HCT116 (cell line): Measurements from ENCODE around the gene ZMAT3. TPM values are rescaled to one million over a fixed set of nuclear protein-coding genes. Genes with fewer than 3 reads are reported as not detected.
A peak's percentile ranks its signal among the peaks of the same experiment; 100 is the strongest.

Experiments
- ATAC-seq: fragments of 200-7000 bp; cut with Tn5 transposase; 2 replicates; pipeline ENCODE4 v1.9.1; 2020; ENCODE audit warnings: mild to moderate bottlenecking, moderate library complexity
- BruUV-seq: library from RNA; stranded (reverse); fragments of 400-500 nt; replicated peaks from 2 replicates; lab custom pipeline; 2021; lab: Mats Ljungman, UMichigan
- CTCF ChIA-PET: fragments of 300-600 bp; sonication (Branson Sonifier 250); formaldehyde crosslinking; loops from one replicate; lab custom pipeline; 2021; ENCODE audit warnings: antibody characterized with exemption; lab: Charles Lee
- POLR2A ChIA-PET: fragments of 300-600, 350-600 bp; sonication (Branson Sonifier 250); formaldehyde crosslinking; loops from one replicate; lab custom pipeline; 2021; ENCODE audit warnings: antibody characterized with exemption; lab: Charles Lee
- RAD21 ChIA-PET, 2 experiments: fragments of 300-600 bp; sonication (Branson Sonifier 250); formaldehyde crosslinking; loops; one replicate each; lab custom pipeline; 2023; ENCODE audit warnings: low total read pairs in 2 of 2; ENCODE audit not compliant: uncharacterized antibody in 2 of 2, unreplicated experiment in 2 of 2, low non-redundant PET in 1 of 2; lab: Charles Lee
- DNase-seq: peaks from one replicate; pipeline ENCODE4 v3.0.0-alpha.2; 2010; ENCODE audit warnings: low read depth, low spot score
- H2AFZ ChIP-seq: fragments of 200-600 bp; shearing (Covaris generic), sonication (generic); 2 replicates; pipeline ENCODE4 v1.6.1; 2017; ENCODE audit warnings: low read depth, mixed run types, mixed read lengths, antibody characterized with exemption, low read length; ENCODE audit not compliant: poor library complexity, severe bottlenecking
- H3K27ac ChIP-seq: 2 replicates; pipeline ENCODE4 v1.5.1; 2012; ENCODE audit warnings: low read depth, low read length
- H3K27me3 ChIP-seq: fragments of 200-600 bp; sonication (generic); 2 replicates; pipeline ENCODE4 v1.6.1; 2016; ENCODE audit warnings: mixed run types, low read length, mixed read lengths; ENCODE audit not compliant: insufficient read depth
- H3K36me3 ChIP-seq, 2 experiments: fragments of 200-500 bp in 1 of 2; fragments of 200-600 bp in 1 of 2; sonication (Bioruptor generic) in 1 of 2; sonication (generic) in 1 of 2; 2 replicates each; pipeline versions ENCODE4 v1.5.1 to v1.6.1; 2014 to 2016; ENCODE audit warnings: low read length in 2 of 2, inconsistent platforms in 1 of 2, mixed read lengths in 1 of 2, mixed run types in 1 of 2; ENCODE audit not compliant: insufficient read depth in 2 of 2, control insufficient read depth in 1 of 2
- H3K4me1 ChIP-seq, 2 experiments: fragments of 200-600 bp in 1 of 2; sonication (generic) in 1 of 2; 2 replicates each; pipeline versions ENCODE4 v1.5.1 to v1.6.1; 2012 to 2017; ENCODE audit warnings: low read length in 2 of 2, inconsistent platforms in 1 of 2, mild to moderate bottlenecking in 1 of 2, mixed read lengths in 1 of 2, mixed run types in 1 of 2, moderate library complexity in 1 of 2; ENCODE audit not compliant: insufficient read depth in 2 of 2, control insufficient read depth in 1 of 2
- H3K4me2 ChIP-seq: fragments of 200-600 bp; sonication (generic); 2 replicates; pipeline ENCODE4 v1.6.1; 2017; ENCODE audit warnings: mixed run types, low read length, mixed read lengths
- H3K4me3 ChIP-seq, 2 experiments: fragments of 200-600 bp in 1 of 2; sonication (generic) in 1 of 2; replicated peaks in 1 of 2; 2 replicates each; pipeline ENCODE4 v1.5.1; 2011 to 2016; ENCODE audit warnings: low read length in 2 of 2, control low read depth in 1 of 2, low read depth in 1 of 2, mild to moderate bottlenecking in 1 of 2, mixed read lengths in 1 of 2, mixed run types in 1 of 2
- H3K79me2 ChIP-seq: fragments of 200-600 bp; sonication (generic); 2 replicates; pipeline ENCODE4 v1.6.1; 2017; ENCODE audit warnings: mild to moderate bottlenecking, mixed run types, low read length, moderate library complexity, mixed read lengths; ENCODE audit not compliant: insufficient read depth
- H3K9ac ChIP-seq: fragments of 200-600 bp; sonication (generic); 2 replicates; pipeline ENCODE4 v1.6.1; 2016; ENCODE audit warnings: low read length, mixed read lengths
- H3K9me2 ChIP-seq: fragments of 200-600 bp; sonication (generic), shearing (Covaris generic); 2 replicates; pipeline ENCODE4 v1.6.1; 2017; ENCODE audit warnings: mixed run types, mild to moderate bottlenecking, moderate library complexity; ENCODE audit not compliant: insufficient read depth
- H3K9me3 ChIP-seq, 2 experiments: fragments of 200-500 bp in 1 of 2; fragments of 200-600 bp in 1 of 2; sonication (Bioruptor generic) in 1 of 2; sonication (generic) in 1 of 2; 2 replicates each; pipeline ENCODE4 v1.6.1; 2014 to 2017; ENCODE audit warnings: low read length in 2 of 2, mixed read lengths in 2 of 2, inconsistent platforms in 1 of 2, low read depth in 1 of 2, mild to moderate bottlenecking in 1 of 2, mixed run types in 1 of 2, moderate library complexity in 1 of 2; ENCODE audit not compliant: control insufficient read depth in 1 of 2, insufficient read depth in 1 of 2
- H4K20me1 ChIP-seq: fragments of 200-600 bp; sonication (generic), shearing (Covaris generic); 2 replicates; pipeline ENCODE4 v1.6.1; 2017; ENCODE audit warnings: mixed run types, mild to moderate bottlenecking, moderate library complexity; ENCODE audit not compliant: insufficient read depth
- CTCF ChIP-seq, 3 experiments: fragments of 200-600 bp in 1 of 3; sonication (generic) in 1 of 3; IDR thresholded peaks in 2 of 3; conservative IDR thresholded peaks in 1 of 3; 2 replicates each; pipeline ENCODE4 v1.5.1; 2012 to 2017; ENCODE audit warnings: low read depth in 2 of 3, low read length in 2 of 3, antibody characterized with exemption in 1 of 3, borderline replicate concordance in 1 of 3, control low read depth in 1 of 3, mild to moderate bottlenecking in 1 of 3, mixed read lengths in 1 of 3, mixed run types in 1 of 3, moderate library complexity in 1 of 3; ENCODE audit not compliant: insufficient read depth in 1 of 3
- EGR1 ChIP-seq: IDR thresholded peaks from 2 replicates; pipeline ENCODE4 v1.6.1; 2012; ENCODE audit warnings: low read depth
- ELF1 ChIP-seq: IDR thresholded peaks from 2 replicates; pipeline ENCODE4 v1.6.1; 2012; ENCODE audit warnings: low read depth, borderline replicate concordance
- EZH2 ChIP-seq: fragments of 200-600 bp; sonication (generic); IDR thresholded peaks from 2 replicates; pipeline ENCODE4 v1.6.1; 2017; ENCODE audit warnings: antibody characterized with exemption, mixed run types
- FOSL1 ChIP-seq: IDR thresholded peaks from 2 replicates; pipeline ENCODE4 v1.6.1; 2012; ENCODE audit warnings: low read depth
- MAX ChIP-seq: IDR thresholded peaks from 2 replicates; pipeline ENCODE4 v1.6.1; 2012
- POLR2A ChIP-seq: IDR thresholded peaks from 2 replicates; pipeline ENCODE4 v1.7.0; 2011; ENCODE audit warnings: borderline replicate concordance; ENCODE audit not compliant: insufficient read depth, insufficient read length; ENCODE audit errors: extremely low read depth
- POLR2AphosphoS5 ChIP-seq: IDR thresholded peaks from 2 replicates; pipeline ENCODE4 v1.6.1; 2011; ENCODE audit warnings: mild to moderate bottlenecking, low read depth, low read length, moderate library complexity
- RAD21 ChIP-seq: IDR thresholded peaks from 2 replicates; pipeline ENCODE4 v1.6.1; 2012; ENCODE audit warnings: low read depth, mild to moderate bottlenecking
- REST ChIP-seq: IDR thresholded peaks from 2 replicates; pipeline ENCODE4 v1.6.1; 2012; ENCODE audit warnings: low read depth
- SIN3A ChIP-seq: IDR thresholded peaks from 2 replicates; pipeline ENCODE4 v1.6.1; 2012; ENCODE audit warnings: low read depth
- SP1 ChIP-seq: IDR thresholded peaks from 2 replicates; pipeline ENCODE4 v1.6.1; 2012; ENCODE audit warnings: low read depth
- ZBTB33 ChIP-seq: IDR thresholded peaks from 2 replicates; pipeline ENCODE4 v1.6.1; 2011; ENCODE audit warnings: mild to moderate bottlenecking, low read length, moderate library complexity; ENCODE audit not compliant: insufficient replicate concordance; ENCODE audit errors: extremely low read depth
- intact Hi-C: fragments of 100-400 bp; cut with micrococcal nuclease; formaldehyde crosslinking; loops from 2 replicates; pipeline ENCODE4 v1.10.0; 2022
- total RNA-seq: library from RNA; stranded (reverse); gene quantifications from one replicate; pipeline ENCODE4 v1.2.1, GENCODE V29; 2021; ENCODE audit not compliant: unreplicated experiment

ZMAT3 gene
- total RNA-seq, 1 experiment from 2014 or later: 12.1 TPM

GRCh38 chr3:179072100-179072438 lies 460 bp upstream of the ZMAT3 start:
- no peaks in the 10 kb centered on the region for H3K9me3 ChIP-seq
- H3K4me3 ChIP-seq: peak overlapping the region; percentile 66 to 78
- no peaks in the 10 kb centered on the region; a peak in 1 of 4 replicates for H3K36me3 ChIP-seq
- peak overlapping the region; percentile 70 for H2AFZ ChIP-seq
- H3K4me2 ChIP-seq: peak overlapping the region; percentile 83
- TF ChIP-seq EGR1: 0 out of 2 replicates have a peak, but pooled peaks have one; percentile 40
- no peak for TF ChIP-seq ELF1
- TF ChIP-seq EZH2: no peak
- no peak for TF ChIP-seq FOSL1
- TF ChIP-seq POLR2A: no peak
- TF ChIP-seq ZBTB33: no peak
- TF ChIP-seq SP1: no peak
- no peak for DNase-seq
- no peaks in the 10 kb centered on the region for H4K20me1 ChIP-seq
- BruUV-seq: TSS peak; percentile 89
- peak; percentile 43 for ATAC-seq
- ChIA-PET POLR2A (interaction anchor here (0.8 kb wide), 1 partner anchor 12 kb away, joined by 3 read pairs; no protein-coding TSS in a partner anchor), RAD21 (no interaction called here), CTCF (interaction anchor here (1.3 kb wide), 1 partner anchor 10 kb away, joined by 3 read pairs; no protein-coding TSS in a partner anchor)
- intact Hi-C loops: loop anchor here (5.0 kb wide), 1 partner anchor 55 kb away; no protein-coding TSS in a partner anchor
- H3K9ac ChIP-seq: peak overlapping the region; percentile 66
- peaks cover 9% of the 10 kb centered on the region for H3K79me2 ChIP-seq
- H3K9me2 ChIP-seq: no peaks in the 10 kb centered on the region
- H3K27ac ChIP-seq: peak overlapping the region; percentile 68
- peaks cover 11 to 24% of the 10 kb centered on the region in 2 experiments for H3K4me1 ChIP-seq
- H3K27me3 ChIP-seq: no peaks in the 10 kb centered on the region

- BruUV-seq: no TSS peak
- CTCF ChIA-PET: interaction anchor here (1.3 to 2.4 kb wide), 2 partner anchors 11 to 245 kb away, joined by 3 to 10 read pairs; no protein-coding TSS in a partner anchor
- Histone ChIP-seq H2AFZ (no peak overlapping the region), H3K9me2 (no peaks in the 10 kb centered on the region), H3K79me2 (peaks cover 9% of the 10 kb centered on the region), H3K4me3 (peak overlapping the region; percentile 66 to 78), H3K36me3 (no peaks in the 10 kb centered on the region; a peak in 1 of 4 replicates), H3K27ac (peak overlapping the region; percentile 68), H3K9me3 (no peaks in the 10 kb centered on the region), H3K27me3 (no peaks in the 10 kb centered on the region), H4K20me1 (no peaks in the 10 kb centered on the region), H3K4me1 (peaks cover 11 to 24% of the 10 kb centered on the region in 2 experiments), H3K9ac (peak overlapping the region; percentile 66), H3K4me2 (peak overlapping the region; percentile 83)
- POLR2A ChIA-PET: interaction anchor here (0.8 kb wide), 1 partner anchor 13 kb away, joined by 3 read pairs; no protein-coding TSS in a partner anchor
- intact Hi-C loops: loop anchor here (5.0 kb wide), 1 partner anchor 54 kb away; no protein-coding TSS in a partner anchor
- RAD21 ChIA-PET: no interaction called here
- ATAC-seq (no peak), DNase-seq (no peak)
- TF ChIP-seq MAX (no peak), CTCF (IDR thresholded peaks at IDR 0.05 in 2 of 3, conservative IDR thresholded peaks at IDR 0.05 in 1 of 3; ENCODE audit: borderline replicate concordance in 1 of 3, insufficient read depth in 1 of 3, low read depth in 2 of 3, low read length in 2 of 3) (no peak), REST (no peak), EGR1 (no peak), POLR2AphosphoS5 (no peak), RAD21 (no peak), SIN3A (no peak)
Measured at GRCh38 chr3:179071027-179071322, 634 bp downstream of the ZMAT3 start.
